DOHH2 (cell line): ENCODE results near the gene AMHR2.
"Not testable (repeated sequence)": the region's sequence is repeated elsewhere in the genome, so short reads cannot be mapped to it uniquely, and the experiment has no call there.

Experiments used
- CTCF ChIP-seq: fragments of 200-600 bp; sonication (generic); IDR thresholded peaks from one replicate; pipeline ENCODE4 v1.5.1; 2014; ENCODE audit warnings: antibody characterized with exemption, mild to moderate bottlenecking, low read depth, low read length; ENCODE audit not compliant: poor library complexity, severe bottlenecking
- EZH2phosphoT487 ChIP-seq: fragments of 200-600 bp; sonication (generic); IDR thresholded peaks from 2 replicates; pipeline ENCODE4 v1.6.1; 2017; ENCODE audit warnings: borderline replicate concordance, mild to moderate bottlenecking, antibody characterized with exemption, low read length, moderate library complexity, mixed read lengths

GRCh38 chr12:53417291-53417816 is 6.3 kb upstream of the AMHR2 start:
- not testable (repeated sequence) for TF ChIP-seq EZH2phosphoT487, CTCF
